Stimulated activated naive CD8-positive, alpha-beta T cell treated with anti-CD3 and anti-CD28 coated beads, Interleukin-15, Interleukin-2, amounts not matched to agents 100 U/mL and 50 U/mL, for 24 hours (primary cell): ENCODE results near the gene APOM.

Source experiments
- ATAC-seq: fragments of 150-1000 bp; cut with Tn5 transposase; one replicate; pipeline ENCODE4 v1.10.0; 2021
- DNase-seq: peaks from one replicate; pipeline ENCODE4 v3.0.0; 2021

APOM gene

DNA sequence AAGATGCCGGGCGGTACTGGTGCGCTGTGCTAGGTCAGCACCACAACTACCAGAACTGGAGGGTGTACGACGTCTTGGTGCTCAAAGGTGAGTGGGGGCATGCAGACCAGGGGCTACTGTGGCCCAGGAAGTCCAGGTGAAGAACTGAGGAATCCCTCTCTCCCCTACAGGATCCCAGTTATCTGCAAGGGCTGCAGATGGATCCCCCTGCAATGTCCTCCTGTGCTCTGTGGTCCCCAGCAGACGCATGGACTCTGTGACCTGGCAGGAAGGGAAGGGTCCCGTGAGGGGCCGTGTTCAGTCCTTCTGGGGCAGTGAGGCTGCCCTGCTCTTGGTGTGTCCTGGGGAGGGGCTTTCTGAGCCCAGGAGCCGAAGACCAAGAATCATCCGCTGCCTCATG, 52.0 kb downstream of the APOM start:
- no peak for ATAC-seq
- no peak for DNase-seq
